SU-DHL-6 (cell line): ENCODE data around the gene MARVELD3.

ENCODE experiments used
- H2AFZ ChIP-seq: fragments of 200-600 bp; sonication (generic); 2 replicates; pipeline ENCODE4 v1.6.1; 2014; ENCODE audit warnings: low read depth, mild to moderate bottlenecking, moderate library complexity, mixed read lengths, antibody characterized with exemption, low read length; ENCODE audit not compliant: severe bottlenecking
- H3F3A ChIP-seq: fragments of 200-600 bp; shearing (Covaris generic); 2 replicates; pipeline ENCODE4 v1.6.0; 2016; ENCODE audit warnings: antibody characterized with exemption, mild to moderate bottlenecking; ENCODE audit not compliant: insufficient read depth
- H3K27ac ChIP-seq: fragments of 200-600 bp; sonication (generic); 2 replicates; pipeline ENCODE4 v1.5.1; 2016; ENCODE audit warnings: low read depth, mild to moderate bottlenecking, low read length, moderate library complexity, mixed read lengths
- H3K27me3 ChIP-seq: fragments of 200-600 bp; sonication (generic), shearing (Covaris generic); 2 replicates; pipeline ENCODE4 v1.6.0; 2014; ENCODE audit warnings: mild to moderate bottlenecking, low read length
- H3K36me3 ChIP-seq: fragments of 200-600 bp; sonication (generic); 2 replicates; pipeline ENCODE4 v1.6.1; 2014; ENCODE audit warnings: mild to moderate bottlenecking, low read length, mixed read lengths
- H3K4me2 ChIP-seq: fragments of 300-600, 200-600 bp; shearing (Covaris generic), sonication (generic); 2 replicates; pipeline ENCODE4 v1.6.0; 2014; ENCODE audit warnings: low read length, low read depth, mild to moderate bottlenecking; ENCODE audit not compliant: poor library complexity, severe bottlenecking
- H3K4me3 ChIP-seq: fragments of 200-600 bp; sonication (generic); 2 replicates; pipeline ENCODE4 v1.5.1; 2014; ENCODE audit warnings: antibody characterized with exemption, low read length, mild to moderate bottlenecking, mixed read lengths; ENCODE audit not compliant: insufficient read depth, poor library complexity, severe bottlenecking
- H3K79me2 ChIP-seq: fragments of 200-600 bp; sonication (generic); 2 replicates; pipeline ENCODE4 v1.6.1; 2014; ENCODE audit warnings: mild to moderate bottlenecking, low read length, moderate library complexity; ENCODE audit not compliant: insufficient read depth
- H3K9ac ChIP-seq: fragments of 200-600 bp; sonication (generic); 2 replicates; pipeline ENCODE4 v1.7.0; 2014; ENCODE audit warnings: mild to moderate bottlenecking, low read length
- H3K9me2 ChIP-seq: fragments of 200-600 bp; sonication (generic); replicated peaks from 2 replicates; pipeline ENCODE4 v1.6.1; 2014; ENCODE audit warnings: low read length; ENCODE audit not compliant: insufficient read depth
- H3K9me3 ChIP-seq: fragments of 200-600 bp; sonication (generic); 2 replicates; pipeline ENCODE4 v1.6.1; 2014; ENCODE audit warnings: low read length, mixed read lengths; ENCODE audit not compliant: insufficient read depth
- H4K20me1 ChIP-seq: fragments of 200-600 bp; sonication (generic); 2 replicates; pipeline ENCODE4 v1.6.1; 2014; ENCODE audit warnings: low read depth, mild to moderate bottlenecking, antibody characterized with exemption, low read length, moderate library complexity, mixed read lengths
- EZH2phosphoT487 ChIP-seq: fragments of 200-600 bp; sonication (generic), shearing (Covaris generic); conservative IDR thresholded peaks from 2 replicates; pipeline ENCODE4 v1.6.1; 2018; ENCODE audit warnings: mild to moderate bottlenecking, antibody characterized with exemption, low read length, moderate library complexity, mixed read lengths
- TF ChIP-seq, protein P1 (sequence below): fragments of 200-600 bp; sonication (generic); IDR thresholded peaks from one replicate; pipeline ENCODE4 v1.5.1; 2017; ENCODE audit warnings: antibody characterized with exemption, mild to moderate bottlenecking, low read length, moderate library complexity; ENCODE audit not compliant: insufficient read depth, poor library complexity, severe bottlenecking

MARVELD3 gene

DNA sequence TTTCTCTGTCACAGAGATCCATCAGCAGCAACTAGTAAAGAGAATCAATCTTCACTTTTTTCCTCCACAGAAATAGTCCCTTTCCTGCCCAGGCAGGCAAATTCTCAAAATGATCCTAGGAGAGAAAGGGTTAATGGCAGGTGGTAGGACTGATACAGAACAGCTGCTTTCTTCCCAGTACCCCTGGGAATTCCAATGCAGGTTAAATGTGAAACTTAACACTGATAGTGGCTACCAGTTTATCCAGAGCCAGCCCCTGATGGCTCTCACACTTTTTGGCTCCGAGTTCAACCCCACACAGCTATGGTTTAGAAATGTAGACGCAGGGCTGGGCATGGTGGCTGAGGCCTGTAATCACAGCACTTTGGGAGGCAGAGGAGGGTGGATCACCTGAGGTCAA, 22.2 kb downstream of the MARVELD3 start:
- no peaks in the 10 kb centered on the region for H3K9me2 ChIP-seq
- no peaks in the 10 kb centered on the region for H3K27me3 ChIP-seq
- no peaks in the 10 kb centered on the region for H3K36me3 ChIP-seq
- no peaks in the 10 kb centered on the region for H3F3A ChIP-seq
- H3K9ac ChIP-seq, result no peak overlapping the region
- no peak overlapping the region for H2AFZ ChIP-seq
- no peaks in the 10 kb centered on the region for H3K79me2 ChIP-seq
- TF ChIP-seq EZH2phosphoT487, result no peak
- TF ChIP-seq, protein P1, sequence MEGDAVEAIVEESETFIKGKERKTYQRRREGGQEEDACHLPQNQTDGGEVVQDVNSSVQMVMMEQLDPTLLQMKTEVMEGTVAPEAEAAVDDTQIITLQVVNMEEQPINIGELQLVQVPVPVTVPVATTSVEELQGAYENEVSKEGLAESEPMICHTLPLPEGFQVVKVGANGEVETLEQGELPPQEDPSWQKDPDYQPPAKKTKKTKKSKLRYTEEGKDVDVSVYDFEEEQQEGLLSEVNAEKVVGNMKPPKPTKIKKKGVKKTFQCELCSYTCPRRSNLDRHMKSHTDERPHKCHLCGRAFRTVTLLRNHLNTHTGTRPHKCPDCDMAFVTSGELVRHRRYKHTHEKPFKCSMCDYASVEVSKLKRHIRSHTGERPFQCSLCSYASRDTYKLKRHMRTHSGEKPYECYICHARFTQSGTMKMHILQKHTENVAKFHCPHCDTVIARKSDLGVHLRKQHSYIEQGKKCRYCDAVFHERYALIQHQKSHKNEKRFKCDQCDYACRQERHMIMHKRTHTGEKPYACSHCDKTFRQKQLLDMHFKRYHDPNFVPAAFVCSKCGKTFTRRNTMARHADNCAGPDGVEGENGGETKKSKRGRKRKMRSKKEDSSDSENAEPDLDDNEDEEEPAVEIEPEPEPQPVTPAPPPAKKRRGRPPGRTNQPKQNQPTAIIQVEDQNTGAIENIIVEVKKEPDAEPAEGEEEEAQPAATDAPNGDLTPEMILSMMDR, result no peak
- H3K9me3 ChIP-seq, result no peaks in the 10 kb centered on the region
- no peak overlapping the region for H3K4me2 ChIP-seq
- no peaks in the 10 kb centered on the region for H4K20me1 ChIP-seq
- no peak overlapping the region for H3K27ac ChIP-seq
- H3K4me3 ChIP-seq, result no peak overlapping the region

DNA sequence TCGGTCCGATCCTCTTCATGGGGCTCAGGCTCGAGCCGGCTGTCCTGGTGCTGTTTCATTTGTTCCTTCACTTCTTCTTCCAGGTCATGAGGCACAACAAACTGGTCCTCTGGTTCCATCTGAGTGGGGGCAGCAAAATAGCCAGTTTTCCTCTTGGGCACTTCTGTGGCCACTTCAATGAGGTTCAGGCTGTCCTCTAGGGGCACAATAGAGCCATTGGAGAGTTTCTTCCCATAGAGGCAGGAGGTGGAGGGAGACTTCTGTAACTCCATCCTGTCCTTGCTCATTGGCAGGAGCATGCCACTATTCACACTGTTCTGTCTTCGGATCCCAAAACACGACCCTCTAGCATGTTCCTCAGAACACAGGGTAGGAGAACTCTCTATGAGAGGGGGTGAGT, 22.9 kb downstream of the MARVELD3 start:
- Histone ChIP-seq H2AFZ (no peak overlapping the region), H3K9me2 (no peaks in the 10 kb centered on the region), H3K4me3 (no peak overlapping the region), H4K20me1 (no peaks in the 10 kb centered on the region), H3K36me3 (no peaks in the 10 kb centered on the region), H3K4me2 (no peak overlapping the region), H3K9me3 (no peaks in the 10 kb centered on the region), H3K27me3 (no peaks in the 10 kb centered on the region), H3K79me2 (no peaks in the 10 kb centered on the region), H3K27ac (no peak overlapping the region), H3F3A (no peaks in the 10 kb centered on the region), H3K9ac (no peak overlapping the region)
- TF ChIP-seq, protein P1, result no peak
- no peak for TF ChIP-seq EZH2phosphoT487

DNA sequence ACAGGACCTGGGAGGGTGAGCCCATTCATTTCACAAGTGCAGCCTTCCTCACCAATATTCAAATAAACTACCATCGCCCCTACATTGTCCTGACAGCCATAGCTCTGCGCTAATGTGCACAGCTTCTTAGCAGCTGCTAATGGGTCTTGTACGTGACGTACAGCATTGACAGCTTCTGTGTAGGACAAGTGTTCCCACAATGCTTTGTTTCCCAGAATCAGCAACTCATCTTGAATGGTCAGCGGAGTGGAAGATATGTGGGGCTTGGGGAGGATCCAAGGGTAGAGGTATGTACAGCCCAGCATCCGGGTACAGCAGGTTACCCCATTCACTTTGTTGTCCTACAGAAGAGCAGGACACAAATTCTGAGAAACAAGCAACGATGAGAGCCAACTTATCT, 23.7 kb downstream of the MARVELD3 start:
- H3K27ac ChIP-seq, result no peak overlapping the region
- H3K9me3 ChIP-seq, result no peaks in the 10 kb centered on the region
- H3K4me2 ChIP-seq, result no peak overlapping the region
- H3K9me2 ChIP-seq, result no peaks in the 10 kb centered on the region
- no peak overlapping the region for H2AFZ ChIP-seq
- H3K4me3 ChIP-seq, result no peak overlapping the region
- no peaks in the 10 kb centered on the region for H3K36me3 ChIP-seq
- no peaks in the 10 kb centered on the region for H4K20me1 ChIP-seq
- H3K79me2 ChIP-seq, result no peaks in the 10 kb centered on the region
- no peak for TF ChIP-seq EZH2phosphoT487
- TF ChIP-seq, protein P1, result no peak
- H3F3A ChIP-seq, result no peaks in the 10 kb centered on the region
- no peaks in the 10 kb centered on the region for H3K27me3 ChIP-seq
- no peak overlapping the region for H3K9ac ChIP-seq
